SU-DHL-6 (cell line): ENCODE results near the gene TOM1L2.

Experiments used
- H2AFZ ChIP-seq: fragments of 200-600 bp; sonication (generic); 2 replicates; pipeline ENCODE4 v1.6.1; 2014; ENCODE audit warnings: low read depth, mild to moderate bottlenecking, moderate library complexity, mixed read lengths, antibody characterized with exemption, low read length; ENCODE audit not compliant: severe bottlenecking
- H3F3A ChIP-seq: fragments of 200-600 bp; shearing (Covaris generic); 2 replicates; pipeline ENCODE4 v1.6.0; 2016; ENCODE audit warnings: antibody characterized with exemption, mild to moderate bottlenecking; ENCODE audit not compliant: insufficient read depth
- H3K27ac ChIP-seq: fragments of 200-600 bp; sonication (generic); 2 replicates; pipeline ENCODE4 v1.5.1; 2016; ENCODE audit warnings: low read depth, mild to moderate bottlenecking, low read length, moderate library complexity, mixed read lengths
- H3K27me3 ChIP-seq: fragments of 200-600 bp; sonication (generic), shearing (Covaris generic); 2 replicates; pipeline ENCODE4 v1.6.0; 2014; ENCODE audit warnings: mild to moderate bottlenecking, low read length
- H3K36me3 ChIP-seq: fragments of 200-600 bp; sonication (generic); 2 replicates; pipeline ENCODE4 v1.6.1; 2014; ENCODE audit warnings: mild to moderate bottlenecking, low read length, mixed read lengths
- H3K4me2 ChIP-seq: fragments of 300-600, 200-600 bp; shearing (Covaris generic), sonication (generic); 2 replicates; pipeline ENCODE4 v1.6.0; 2014; ENCODE audit warnings: low read length, low read depth, mild to moderate bottlenecking; ENCODE audit not compliant: poor library complexity, severe bottlenecking
- H3K4me3 ChIP-seq: fragments of 200-600 bp; sonication (generic); 2 replicates; pipeline ENCODE4 v1.5.1; 2014; ENCODE audit warnings: antibody characterized with exemption, low read length, mild to moderate bottlenecking, mixed read lengths; ENCODE audit not compliant: insufficient read depth, poor library complexity, severe bottlenecking
- H3K79me2 ChIP-seq: fragments of 200-600 bp; sonication (generic); 2 replicates; pipeline ENCODE4 v1.6.1; 2014; ENCODE audit warnings: mild to moderate bottlenecking, low read length, moderate library complexity; ENCODE audit not compliant: insufficient read depth
- H3K9ac ChIP-seq: fragments of 200-600 bp; sonication (generic); 2 replicates; pipeline ENCODE4 v1.7.0; 2014; ENCODE audit warnings: mild to moderate bottlenecking, low read length
- H3K9me2 ChIP-seq: fragments of 200-600 bp; sonication (generic); replicated peaks from 2 replicates; pipeline ENCODE4 v1.6.1; 2014; ENCODE audit warnings: low read length; ENCODE audit not compliant: insufficient read depth
- H3K9me3 ChIP-seq: fragments of 200-600 bp; sonication (generic); 2 replicates; pipeline ENCODE4 v1.6.1; 2014; ENCODE audit warnings: low read length, mixed read lengths; ENCODE audit not compliant: insufficient read depth
- H4K20me1 ChIP-seq: fragments of 200-600 bp; sonication (generic); 2 replicates; pipeline ENCODE4 v1.6.1; 2014; ENCODE audit warnings: low read depth, mild to moderate bottlenecking, antibody characterized with exemption, low read length, moderate library complexity, mixed read lengths
- EZH2phosphoT487 ChIP-seq: fragments of 200-600 bp; sonication (generic), shearing (Covaris generic); conservative IDR thresholded peaks from 2 replicates; pipeline ENCODE4 v1.6.1; 2018; ENCODE audit warnings: mild to moderate bottlenecking, antibody characterized with exemption, low read length, moderate library complexity, mixed read lengths
- TF ChIP-seq, protein P1 (sequence below): fragments of 200-600 bp; sonication (generic); IDR thresholded peaks from one replicate; pipeline ENCODE4 v1.5.1; 2017; ENCODE audit warnings: antibody characterized with exemption, mild to moderate bottlenecking, low read length, moderate library complexity; ENCODE audit not compliant: insufficient read depth, poor library complexity, severe bottlenecking

TOM1L2 gene

DNA sequence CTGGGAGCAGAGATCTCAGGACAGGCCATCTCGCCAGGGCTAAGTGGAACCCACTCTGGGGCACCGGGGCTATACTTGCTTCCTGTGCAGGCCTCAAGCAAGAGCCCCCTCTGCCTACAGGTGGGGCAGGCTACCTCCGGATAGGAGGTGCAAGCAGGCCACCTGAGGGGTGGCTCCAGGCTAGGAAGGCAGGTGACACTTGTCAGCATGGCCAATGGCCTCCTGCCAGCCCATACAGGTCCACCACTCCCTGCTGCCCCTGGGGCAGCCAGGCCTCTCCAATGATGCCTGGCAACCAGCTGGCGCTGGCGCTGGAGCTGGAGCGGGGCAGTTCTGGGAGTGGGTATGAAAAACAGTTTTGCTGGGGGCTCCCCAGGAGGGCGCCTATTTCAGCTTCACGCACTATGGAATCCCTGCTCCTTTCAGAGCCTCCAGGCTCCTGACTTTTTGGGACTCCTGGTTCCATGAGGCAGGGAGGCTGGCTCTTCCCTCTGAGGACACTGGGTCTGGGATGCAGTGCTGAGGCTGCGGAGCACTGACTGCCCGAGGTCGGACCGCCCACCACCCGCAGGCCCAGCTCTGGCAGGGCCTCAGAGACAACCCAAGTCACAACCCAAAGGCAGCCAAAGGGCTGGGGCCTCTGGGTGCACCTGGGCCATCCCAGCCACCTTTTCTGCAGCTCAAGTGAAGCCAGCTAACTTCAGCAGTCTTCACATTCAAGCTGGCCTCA, 127.0 kb downstream of the TOM1L2 start:
- Histone ChIP-seq H4K20me1 (no peaks in the 10 kb centered on the region), H3K79me2 (no peaks in the 10 kb centered on the region), H3K27me3 (no peaks in the 10 kb centered on the region), H3K9ac (no peak overlapping the region), H3K4me3 (no peak overlapping the region), H3F3A (no peaks in the 10 kb centered on the region), H3K27ac (no peak overlapping the region), H2AFZ (no peak overlapping the region), H3K9me3 (no peaks in the 10 kb centered on the region), H3K4me2 (no peak overlapping the region), H3K9me2 (no peaks in the 10 kb centered on the region), H3K36me3 (no peaks in the 10 kb centered on the region)
- no peak for TF ChIP-seq EZH2phosphoT487
- TF ChIP-seq, protein P1, sequence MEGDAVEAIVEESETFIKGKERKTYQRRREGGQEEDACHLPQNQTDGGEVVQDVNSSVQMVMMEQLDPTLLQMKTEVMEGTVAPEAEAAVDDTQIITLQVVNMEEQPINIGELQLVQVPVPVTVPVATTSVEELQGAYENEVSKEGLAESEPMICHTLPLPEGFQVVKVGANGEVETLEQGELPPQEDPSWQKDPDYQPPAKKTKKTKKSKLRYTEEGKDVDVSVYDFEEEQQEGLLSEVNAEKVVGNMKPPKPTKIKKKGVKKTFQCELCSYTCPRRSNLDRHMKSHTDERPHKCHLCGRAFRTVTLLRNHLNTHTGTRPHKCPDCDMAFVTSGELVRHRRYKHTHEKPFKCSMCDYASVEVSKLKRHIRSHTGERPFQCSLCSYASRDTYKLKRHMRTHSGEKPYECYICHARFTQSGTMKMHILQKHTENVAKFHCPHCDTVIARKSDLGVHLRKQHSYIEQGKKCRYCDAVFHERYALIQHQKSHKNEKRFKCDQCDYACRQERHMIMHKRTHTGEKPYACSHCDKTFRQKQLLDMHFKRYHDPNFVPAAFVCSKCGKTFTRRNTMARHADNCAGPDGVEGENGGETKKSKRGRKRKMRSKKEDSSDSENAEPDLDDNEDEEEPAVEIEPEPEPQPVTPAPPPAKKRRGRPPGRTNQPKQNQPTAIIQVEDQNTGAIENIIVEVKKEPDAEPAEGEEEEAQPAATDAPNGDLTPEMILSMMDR, result no peak

- no peak for TF ChIP-seq EZH2phosphoT487
- TF ChIP-seq, protein P1, result no peak
- Histone ChIP-seq H3K27ac (no peak overlapping the region), H3K27me3 (no peaks in the 10 kb centered on the region), H2AFZ (no peak overlapping the region), H3K4me2 (no peak overlapping the region), H3K9ac (no peak overlapping the region), H4K20me1 (no peaks in the 10 kb centered on the region), H3K79me2 (no peaks in the 10 kb centered on the region), H3K9me2 (no peaks in the 10 kb centered on the region), H3F3A (no peaks in the 10 kb centered on the region), H3K9me3 (no peaks in the 10 kb centered on the region), H3K36me3 (no peaks in the 10 kb centered on the region), H3K4me3 (no peak overlapping the region)
Observed at GRCh38 chr17:17844500-17844899, 127.7 kb downstream of the TOM1L2 start.

DNA sequence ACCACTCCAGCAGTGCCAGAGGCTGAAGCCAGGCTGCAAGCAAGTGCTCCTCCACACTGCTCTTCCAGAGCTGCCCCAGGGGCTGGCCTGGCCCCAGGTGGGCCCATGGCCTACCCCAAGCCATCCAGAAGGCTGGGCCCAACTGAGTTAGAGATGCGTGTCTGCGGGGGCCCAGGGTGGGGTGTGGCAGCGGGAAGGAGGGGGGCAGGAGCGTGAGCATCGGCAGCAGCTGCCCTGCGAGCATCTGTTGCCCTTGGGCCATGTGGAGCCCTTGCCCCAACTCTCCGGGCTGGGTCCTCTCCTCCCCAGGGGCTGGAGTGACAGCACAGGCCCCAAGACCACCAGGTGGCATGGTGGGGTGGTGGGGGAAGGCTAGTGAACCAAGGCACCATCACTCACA, 128.1 kb downstream of the TOM1L2 start:
- Histone ChIP-seq H4K20me1 (no peaks in the 10 kb centered on the region), H2AFZ (no peak overlapping the region), H3K4me3 (no peak overlapping the region), H3K4me2 (no peak overlapping the region), H3K27me3 (no peaks in the 10 kb centered on the region), H3F3A (no peaks in the 10 kb centered on the region), H3K9ac (no peak overlapping the region), H3K9me3 (no peaks in the 10 kb centered on the region), H3K79me2 (no peaks in the 10 kb centered on the region), H3K36me3 (no peaks in the 10 kb centered on the region), H3K9me2 (no peaks in the 10 kb centered on the region), H3K27ac (no peak overlapping the region)
- no peak for TF ChIP-seq EZH2phosphoT487
- TF ChIP-seq, protein P1, result no peak
